ENCODE measurements around the gene RAVER1. TPM values are rescaled to one million over a fixed set of nuclear protein-coding genes. Genes with fewer than 3 reads are reported as not detected.

Gene RAVER1
- total and polyA plus RNA-seq, 9 of the 15 experiments (the other 6 are each of a cell fraction or from before 2014, with no cell fraction given) = 0.06 to 113 (median 7.0) TPM

DNA sequence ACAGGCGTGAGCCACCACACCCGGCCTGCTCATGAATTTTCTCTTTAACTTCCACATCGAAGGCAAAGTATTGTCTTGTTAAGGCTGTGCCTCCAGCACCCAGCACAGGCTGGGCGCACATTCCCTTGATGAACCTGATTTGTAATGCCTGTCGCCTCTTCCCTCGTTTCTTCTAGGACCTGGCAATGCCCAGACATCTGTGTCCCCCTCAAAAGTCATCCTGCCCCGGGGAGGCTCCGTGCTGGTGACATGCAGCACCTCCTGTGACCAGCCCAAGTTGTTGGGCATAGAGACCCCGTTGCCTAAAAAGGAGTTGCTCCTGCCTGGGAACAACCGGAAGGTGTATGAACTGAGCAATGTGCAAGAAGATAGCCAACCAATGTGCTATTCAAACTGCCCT, 58.7 kb downstream of the RAVER1 start:
- ChIA-PET POLR2A (interaction anchor here (0.7 kb wide), 1 partner anchor 17 kb away, joined by 5 read pairs; no protein-coding TSS in a partner anchor), CTCF (ENCODE audit: low intra/inter-chr PET ratio) (no interaction called here)
- ATAC-seq = no peak
- H3K9ac ChIP-seq (ENCODE audit: insufficient read depth in 1 of 2, low read depth in 2 of 2, low read length in 2 of 2) = peak overlapping the region in 1 of 2 experiments; percentile 50; a peak in 2 of 4 replicates
- in situ Hi-C loops (cut with MboI) (loop anchor here (5.0 kb wide), 1 partner anchor 113 kb away; no protein-coding TSS in a partner anchor), intact Hi-C loops (cut with micrococcal nuclease) (no loop called here)
- H3K9me1 ChIP-seq (ENCODE audit: control insufficient read depth, insufficient read depth, low read length) = no peaks in the 10 kb centered on the region
- TF ChIP-seq ZNF551 (CRISPR knock-in tag; IDR thresholded peaks at IDR 0.05) (no peak), KAT8 (IDR thresholded peaks at IDR 0.05; ENCODE audit: low read depth) (no peak), SMARCA4 (IDR thresholded peaks at IDR 0.05) (no peak), ADNP (tag; IDR thresholded peaks at IDR 0.05) (no peak), EGR1 (conservative IDR thresholded peaks at IDR 0.05) (no peak), SUPT5H (IDR thresholded peaks at IDR 0.05) (no peak)
- peaks cover 30% of the 10 kb centered on the region for H3K79me2 ChIP-seq (ENCODE audit: control insufficient read depth, insufficient read depth, low read length)
- DNase-seq (ENCODE audit: extremely low read depth in 1 of 4, low spot score in 3 of 4) = no peak
- no peak overlapping the region for H3K4me2 ChIP-seq (ENCODE audit: insufficient read depth, low read length)
- FAIRE-seq = no peak
- peaks cover 56% of the 10 kb centered on the region; the same call in 2 of the 3 replicates for H3K36me3 ChIP-seq (ENCODE audit: control insufficient read depth, insufficient read depth, low read length)
- H3K27ac ChIP-seq (ENCODE audit: extremely low read depth, low read depth, low read length) = no peak overlapping the region
- no peaks in the 10 kb centered on the region for H4K20me1 ChIP-seq (replicated peaks; ENCODE audit: control insufficient read depth, insufficient read depth, low read length)
- no peak overlapping the region for H2AFZ ChIP-seq (ENCODE audit: low read depth, low read length)
- BruUV-seq (replicated peaks) = no TSS peak
- H3K4me3 ChIP-seq = no peak overlapping the region
- H3K4me1 ChIP-seq (replicated peaks in 1 of 2; ENCODE audit: control insufficient read depth in 2 of 2, insufficient read depth in 2 of 2, low read length in 2 of 2) = peaks cover 15 to 25% of the 10 kb centered on the region in 2 experiments; a peak in 4 of 5 replicates
- WGBS (ENCODE audit: insufficient coverage, low coverage, missing lambda C conversion rate) = 94% methylated on average over 10 of the region's 10 CpGs
- H3K9me3 ChIP-seq (replicated peaks; ENCODE audit: control insufficient read depth, insufficient read depth, low read depth, low read length) = no peaks in the 10 kb centered on the region
- H3K27me3 ChIP-seq (ENCODE audit: control insufficient read depth in 2 of 2, insufficient read depth in 2 of 2, low read length in 2 of 2) = no peaks in the 10 kb centered on the region

All from K562 (cell line).